OCI-LY3 (cell line): Measurements from ENCODE around the gene TWIST2.

Experiments
- H2AFZ ChIP-seq: fragments of 200-600, 300-600 bp; shearing (Covaris generic); 2 replicates; pipeline ENCODE4 v1.6.0; 2014; ENCODE audit warnings: antibody characterized with exemption, low read depth, low read length
- H3K27ac ChIP-seq: fragments of 200-600, 300-600 bp; sonication (generic); 2 replicates; pipeline ENCODE4 v1.5.1; 2014; ENCODE audit warnings: mild to moderate bottlenecking, low read length, moderate library complexity, mixed read lengths
- H3K27me3 ChIP-seq: fragments of 200-600, 300-600 bp; sonication (generic); 2 replicates; pipeline ENCODE4 v1.6.1; 2014; ENCODE audit warnings: low read depth, low read length, mixed read lengths
- H3K36me3 ChIP-seq: fragments of 200-600, 300-600 bp; sonication (generic); replicated peaks from 2 replicates; pipeline ENCODE3; 2014; ENCODE audit warnings: low read depth, low read length, mixed read lengths
- H3K4me1 ChIP-seq: fragments of 300-600, 200-600 bp; sonication (generic); 2 replicates; pipeline ENCODE4 v1.6.1; 2014; ENCODE audit warnings: low read length, mixed read lengths
- H3K4me2 ChIP-seq: fragments of 200-600, 300-600 bp; sonication (generic); 2 replicates; pipeline ENCODE4 v1.6.1; 2014; ENCODE audit warnings: low read length, mixed read lengths
- H3K4me3 ChIP-seq: fragments of 300-600, 200-600 bp; sonication (generic); 2 replicates; pipeline ENCODE4 v1.5.1; 2014; ENCODE audit warnings: antibody characterized with exemption, mild to moderate bottlenecking, low read length, moderate library complexity
- H3K79me2 ChIP-seq: fragments of 300-600, 200-600 bp; shearing (Covaris generic); 2 replicates; pipeline ENCODE4 v1.6.1; 2014; ENCODE audit warnings: mild to moderate bottlenecking, low read length, mixed read lengths
- H3K9ac ChIP-seq: fragments of 300-600, 200-600 bp; shearing (Covaris generic); 2 replicates; pipeline ENCODE4 v1.6.0; 2014; ENCODE audit warnings: mild to moderate bottlenecking, low read length, moderate library complexity
- H3K9me3 ChIP-seq: fragments of 200-600, 300-600 bp; shearing (Covaris generic); 2 replicates; pipeline ENCODE4 v1.6.1; 2014; ENCODE audit warnings: low read length, mixed read lengths; ENCODE audit not compliant: insufficient read depth
- H4K20me1 ChIP-seq: fragments of 200-600, 300-600 bp; sonication (generic); 2 replicates; pipeline ENCODE4 v1.6.1; 2016; ENCODE audit warnings: low read length, mixed read lengths; ENCODE audit not compliant: insufficient read depth
- CTCF ChIP-seq: fragments of 200-600, 300-600 bp; sonication (generic); IDR thresholded peaks from 2 replicates; pipeline ENCODE4 v1.5.1; 2014; ENCODE audit warnings: antibody characterized with exemption, low read length, low read depth
- EZH2phosphoT487 ChIP-seq: fragments of 200-600 bp; shearing (Covaris generic); IDR thresholded peaks from 2 replicates; pipeline ENCODE4 v1.6.1; 2018; ENCODE audit warnings: antibody characterized with exemption, mixed run types, low read depth

TWIST2 gene

GRCh38 chr2:238905644-238906043 lies 57.8 kb downstream of the TWIST2 start:
- Histone ChIP-seq H4K20me1 (no peaks in the 10 kb centered on the region), H3K9me3 (no peaks in the 10 kb centered on the region), H3K4me2 (no peak overlapping the region), H3K79me2 (no peaks in the 10 kb centered on the region), H3K4me3 (no peak overlapping the region), H3K27me3 (no peaks in the 10 kb centered on the region), H3K27ac (no peak overlapping the region), H3K9ac (no peak overlapping the region), H3K36me3 (no peaks in the 10 kb centered on the region), H2AFZ (no peak overlapping the region), H3K4me1 (no peaks in the 10 kb centered on the region)
- TF ChIP-seq EZH2phosphoT487, result no peak
- TF ChIP-seq CTCF, result no peak

DNA sequence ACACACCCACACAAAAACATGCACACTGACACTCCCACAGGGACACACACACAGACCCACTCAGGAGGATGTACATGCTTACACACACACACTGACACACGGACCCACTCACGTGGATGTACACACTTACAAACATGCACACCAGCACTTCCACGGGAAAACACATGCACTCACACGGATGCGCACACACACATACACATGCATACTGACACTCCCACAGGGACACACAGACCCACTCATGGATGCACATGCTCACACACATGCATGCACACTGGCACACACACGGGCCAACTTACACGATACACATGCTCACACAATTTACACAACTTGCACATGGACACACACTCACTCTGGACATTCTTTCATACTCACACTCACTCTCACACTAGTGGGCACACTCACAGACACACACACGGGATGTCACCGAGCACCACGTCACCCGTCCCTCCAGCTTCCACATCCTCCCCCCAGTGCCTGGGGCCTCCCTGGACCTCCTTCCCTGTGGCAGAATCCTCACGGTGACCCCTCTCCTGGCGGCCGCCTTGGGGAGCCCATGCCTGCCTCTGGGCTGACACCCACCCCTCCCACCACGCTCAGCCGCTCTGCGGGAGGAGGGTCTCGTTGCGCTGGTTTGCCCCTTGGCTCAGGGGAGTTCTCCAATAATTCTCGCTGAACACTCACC lies 58.5 kb downstream of the TWIST2 start:
- Histone ChIP-seq H3K4me3 (no peak overlapping the region), H4K20me1 (no peaks in the 10 kb centered on the region), H3K9ac (no peak overlapping the region), H3K9me3 (no peaks in the 10 kb centered on the region), H3K27ac (no peak overlapping the region), H3K4me1 (no peaks in the 10 kb centered on the region), H3K27me3 (no peaks in the 10 kb centered on the region), H3K4me2 (no peak overlapping the region), H3K79me2 (no peaks in the 10 kb centered on the region), H2AFZ (no peak overlapping the region), H3K36me3 (no peaks in the 10 kb centered on the region)
- no peak for TF ChIP-seq EZH2phosphoT487
- TF ChIP-seq CTCF, result no peak

GRCh38 chr2:238906936-238907716 lies 59.2 kb downstream of the TWIST2 start:
- no peak for TF ChIP-seq EZH2phosphoT487
- no peak for TF ChIP-seq CTCF
- no peak overlapping the region for H3K27ac ChIP-seq
- no peaks in the 10 kb centered on the region for H4K20me1 ChIP-seq
- no peaks in the 10 kb centered on the region for H3K9me3 ChIP-seq
- H3K27me3 ChIP-seq, result no peaks in the 10 kb centered on the region
- no peaks in the 10 kb centered on the region for H3K36me3 ChIP-seq
- H3K79me2 ChIP-seq, result no peaks in the 10 kb centered on the region
- H3K9ac ChIP-seq, result no peak overlapping the region
- H3K4me3 ChIP-seq, result no peak overlapping the region
- no peak overlapping the region for H3K4me2 ChIP-seq
- no peaks in the 10 kb centered on the region for H3K4me1 ChIP-seq
- H2AFZ ChIP-seq, result no peak overlapping the region

GRCh38 chr2:238907717-238908173 lies 59.9 kb downstream of the TWIST2 start:
- H3K4me2 ChIP-seq, result no peak overlapping the region
- H3K27ac ChIP-seq, result no peak overlapping the region
- H3K9ac ChIP-seq, result no peak overlapping the region
- no peaks in the 10 kb centered on the region for H4K20me1 ChIP-seq
- no peaks in the 10 kb centered on the region for H3K79me2 ChIP-seq
- no peaks in the 10 kb centered on the region for H3K9me3 ChIP-seq
- H3K27me3 ChIP-seq, result no peaks in the 10 kb centered on the region
- no peak for TF ChIP-seq CTCF
- no peak for TF ChIP-seq EZH2phosphoT487
- no peak overlapping the region for H3K4me3 ChIP-seq
- H3K36me3 ChIP-seq, result no peaks in the 10 kb centered on the region
- H2AFZ ChIP-seq, result no peak overlapping the region
- H3K4me1 ChIP-seq, result no peaks in the 10 kb centered on the region
